Spleen (tissue), 11 donors: Measurements from ENCODE around the gene SPC24. TPM values are rescaled to one million over a fixed set of nuclear protein-coding genes. Genes with fewer than 3 reads are reported as not detected.
A peak's percentile ranks its signal among the peaks of the same experiment; 100 is the strongest.
"Not testable (repeated sequence)": the region's sequence is repeated elsewhere in the genome, so short reads cannot be mapped to it uniquely, and the experiment has no call there.

Experiments
- DNase-seq: peaks from one replicate; pipeline ENCODE4 v3.0.0-alpha.2; 2020
- H3K27ac ChIP-seq, 8 donors: fragments of 200-600 bp; sonication (generic) in 7 of 8; 1 replicate in 4 of 8; 2 replicates in 4 of 8; pipeline versions ENCODE4 v1.5.0 to v1.8.0; 2016 to 2021; ENCODE audit warnings: inconsistent platforms in 4 of 8, mild to moderate bottlenecking in 4 of 8, moderate library complexity in 1 of 8
- H3K27me3 ChIP-seq, 7 donors: fragments of 200-600 bp; sonication (generic) in 6 of 7; replicated peaks in 1 of 7; 1 replicate in 4 of 7; 2 replicates in 3 of 7; pipeline versions ENCODE4 v1.5.0 to v1.8.0; 2016 to 2021; ENCODE audit warnings: inconsistent platforms in 3 of 7, mild to moderate bottlenecking in 1 of 7
- H3K36me3 ChIP-seq, 6 donors: fragments of 200-600 bp; sonication (generic) in 5 of 6; 1 replicate in 4 of 6; 2 replicates in 2 of 6; pipeline versions ENCODE4 v1.5.0 to v1.8.0; 2016 to 2021; ENCODE audit warnings: inconsistent platforms in 2 of 6
- H3K4me1 ChIP-seq, 6 donors: fragments of 200-600 bp; sonication (generic) in 5 of 6; 1 replicate in 3 of 6; 2 replicates in 3 of 6; pipeline versions ENCODE4 v1.5.0 to v1.8.0; 2016 to 2021; ENCODE audit warnings: inconsistent platforms in 3 of 6
- H3K4me3 ChIP-seq, 8 donors: fragments of 200-600 bp; sonication (generic) in 7 of 8; 1 replicate in 4 of 8; 2 replicates in 4 of 8; pipeline versions ENCODE4 v1.5.0 to v1.8.0; 2016 to 2021; ENCODE audit warnings: inconsistent platforms in 4 of 8, mild to moderate bottlenecking in 4 of 8, moderate library complexity in 2 of 8
- H3K9me3 ChIP-seq, 8 donors: fragments of 200-600 bp; sonication (generic) in 7 of 8; 1 replicate in 4 of 8; 2 replicates in 4 of 8; pipeline versions ENCODE4 v1.5.0 to v1.8.0; 2016 to 2021; ENCODE audit warnings: inconsistent platforms in 4 of 8
- POLR2A ChIP-seq, 3 donors: fragments of 450-650 bp; IDR thresholded peaks; one replicate each; pipeline ENCODE4 v1.5.1; 2017; ENCODE audit warnings: antibody characterized with exemption in 3 of 3, mild to moderate bottlenecking in 1 of 3
- POLR2AphosphoS5 ChIP-seq, 3 donors: sonication (generic); formaldehyde crosslinking; IDR thresholded peaks; one replicate each; pipeline ENCODE4 v1.5.1; 2017; ENCODE audit warnings: antibody characterized with exemption in 3 of 3
- WGBS, 5 donors: extraction: QIAGEN DNeasy Blood & Tissue Kit in 3 of 5; methylation state at CpG; one replicate each; pipeline versions ENCODE4 v1.1.5 to v1.1.7; 2013 to 2018; 5-methylcytosine and 5-hydroxymethylcytosine counted together
- intact Hi-C: fragments of 100-400 bp; cut with DNase I; formaldehyde crosslinking; loops from one replicate; pipeline ENCODE4 v1.15.0; 2023; ENCODE audit warnings: low total_unique reads
- polyA plus RNA-seq, 3 donors: library from polyadenylated mRNA; stranded (reverse); fragments of 200-250 nt; gene quantifications; one replicate each; pipeline ENCODE4 v1.2.1, GENCODE V29; 2013
- total RNA-seq, 7 donors: library from RNA; depleted of rRNA in 3 of 7; stranded (reverse); fragments of >200 nt in 3 of 7; fragmentation: NEBNext Ultra II Directional in 4 of 7; extraction: Animal tissue kit (Norgen Biotek cat#: 25700) in 4 of 7; gene quantifications; one replicate each; pipeline versions ENCODE4 v1.1.0 to v1.2.1, GENCODE V29; 2016 to 2021
- TF ChIP-seq, protein P1 (sequence below), 11 experiments: fragments of 200-600 bp in 7 of 11; fragments of 450-650 bp in 4 of 11; sonication (generic) in 4 of 11; IDR thresholded peaks in 8 of 11; conservative IDR thresholded peaks in 3 of 11; 1 replicate in 7 of 11; 2 replicates in 4 of 11; pipeline versions ENCODE4 v1.4.0 to v1.8.0; 2016 to 2021; ENCODE audit warnings: antibody characterized with exemption in 11 of 11, inconsistent platforms in 4 of 11, mild to moderate bottlenecking in 1 of 11
- donor health status: healthy with polysubstance abuse.
- donor health status: DM: no; HTN: no; CAD: no; lungs with moderate emphysema.
- donor health status: DM: no; HTN: no; CAD: no.
- donor health status: Bipolar disorder and iron deficiency.
- donor health status: healthy.
- donor health status: DM: no; HTN: no; CAD: no.
- donor health status: DM: yes; HTN: yes; CAD: no.

Gene SPC24
- total and polyA plus RNA-seq, 10 donors: 1.7 to 9.7 (median 3.7) TPM

- no peak overlapping the region for H3K4me3 ChIP-seq
- no peak for DNase-seq
- TF ChIP-seq POLR2A (IDR thresholded peaks at IDR 0.05): no peak
- TF ChIP-seq, protein P1, sequence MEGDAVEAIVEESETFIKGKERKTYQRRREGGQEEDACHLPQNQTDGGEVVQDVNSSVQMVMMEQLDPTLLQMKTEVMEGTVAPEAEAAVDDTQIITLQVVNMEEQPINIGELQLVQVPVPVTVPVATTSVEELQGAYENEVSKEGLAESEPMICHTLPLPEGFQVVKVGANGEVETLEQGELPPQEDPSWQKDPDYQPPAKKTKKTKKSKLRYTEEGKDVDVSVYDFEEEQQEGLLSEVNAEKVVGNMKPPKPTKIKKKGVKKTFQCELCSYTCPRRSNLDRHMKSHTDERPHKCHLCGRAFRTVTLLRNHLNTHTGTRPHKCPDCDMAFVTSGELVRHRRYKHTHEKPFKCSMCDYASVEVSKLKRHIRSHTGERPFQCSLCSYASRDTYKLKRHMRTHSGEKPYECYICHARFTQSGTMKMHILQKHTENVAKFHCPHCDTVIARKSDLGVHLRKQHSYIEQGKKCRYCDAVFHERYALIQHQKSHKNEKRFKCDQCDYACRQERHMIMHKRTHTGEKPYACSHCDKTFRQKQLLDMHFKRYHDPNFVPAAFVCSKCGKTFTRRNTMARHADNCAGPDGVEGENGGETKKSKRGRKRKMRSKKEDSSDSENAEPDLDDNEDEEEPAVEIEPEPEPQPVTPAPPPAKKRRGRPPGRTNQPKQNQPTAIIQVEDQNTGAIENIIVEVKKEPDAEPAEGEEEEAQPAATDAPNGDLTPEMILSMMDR (IDR thresholded peaks at IDR 0.05 in 8 of 11, conservative IDR thresholded peaks at IDR 0.05 in 3 of 11): no peak
- no peak for TF ChIP-seq POLR2AphosphoS5 (IDR thresholded peaks at IDR 0.05)
- intact Hi-C loops: loop anchor here (5.0 kb wide), 1 partner anchor 94 kb away; no protein-coding TSS in a partner anchor
- WGBS, 5 donors: 70 to 83% (median 81%) methylated on average over 7 of the region's 7 CpGs
- peaks cover 6 to 18% (median 12%) of the 10 kb centered on the region in 6 donors for H3K4me1 ChIP-seq
- H3K27ac ChIP-seq: peak overlapping the region in 7 of 8 donors; percentile 4 to 75 (median 44)
- H3K27me3 ChIP-seq: peaks cover 0 to 2% (median 0%) of the 10 kb centered on the region in 7 donors
- peaks cover 0 to 83% (median 49%) of the 10 kb centered on the region in 6 donors for H3K36me3 ChIP-seq
- no peaks in the 10 kb centered on the region for H3K9me3 ChIP-seq
Observed at GRCh38 chr19:11131471-11131870, 24.1 kb downstream of the SPC24 start.

DNA sequence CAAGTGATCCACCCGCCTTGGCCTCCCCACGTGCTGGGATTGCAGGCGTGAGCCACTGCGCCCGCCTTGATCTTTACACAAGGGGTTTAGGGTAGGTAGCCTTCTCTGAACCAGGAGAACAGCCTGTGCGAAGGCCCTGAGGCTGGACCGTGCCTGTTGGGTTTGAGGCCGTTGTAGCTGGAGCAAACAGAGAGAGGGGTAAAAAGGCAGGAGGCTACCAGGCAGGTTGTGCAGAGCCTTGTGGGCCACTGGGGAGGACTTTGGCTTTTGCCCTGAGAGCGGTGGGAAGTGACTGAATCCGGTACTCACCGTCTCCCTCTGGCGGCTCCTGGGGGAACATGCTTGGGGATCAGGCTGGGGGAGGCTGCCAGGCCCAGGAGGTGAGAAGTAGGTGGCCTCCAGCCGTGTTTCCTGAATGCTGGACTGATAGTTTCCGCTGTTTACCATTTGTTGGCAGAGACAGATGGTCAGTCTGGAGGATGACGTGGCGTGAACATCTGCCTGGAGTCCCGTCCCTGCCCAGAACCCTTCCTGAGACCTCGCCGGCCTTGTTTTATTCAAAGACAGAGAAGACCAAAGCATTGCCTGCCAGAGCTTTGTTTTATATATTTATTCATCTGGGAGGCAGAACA lies 24.6 kb downstream of the SPC24 start:
- DNase-seq: peak; percentile 93
- H3K4me3 ChIP-seq: no peak overlapping the region
- no peaks in the 10 kb centered on the region for H3K9me3 ChIP-seq
- 46 to 55% (median 48%) methylated on average over 17 to 19 of the region's 19 CpGs for WGBS, 5 donors
- TF ChIP-seq, protein P1 (IDR thresholded peaks at IDR 0.05 in 8 of 11, conservative IDR thresholded peaks at IDR 0.05 in 3 of 11): peak; percentile 83 to 96 (median 94)
- TF ChIP-seq POLR2A (IDR thresholded peaks at IDR 0.05): no peak
- peak; percentile 36 to 79 (median 76) for TF ChIP-seq POLR2AphosphoS5 (IDR thresholded peaks at IDR 0.05)
- H3K36me3 ChIP-seq: peaks cover 0 to 87% (median 49%) of the 10 kb centered on the region in 6 donors
- H3K27ac ChIP-seq: peak overlapping the region; percentile 4 to 75 (median 38)
- peaks cover 6 to 22% (median 17%) of the 10 kb centered on the region in 6 donors for H3K4me1 ChIP-seq
- H3K27me3 ChIP-seq: no peaks in the 10 kb centered on the region
- intact Hi-C loops: loop anchor here (5.0 kb wide), 1 partner anchor 94 kb away; no protein-coding TSS in a partner anchor

- TF ChIP-seq POLR2A (IDR thresholded peaks at IDR 0.05) (no peak), POLR2AphosphoS5 (IDR thresholded peaks at IDR 0.05) (no peak)
- TF ChIP-seq, protein P1 (IDR thresholded peaks at IDR 0.05 in 8 of 11, conservative IDR thresholded peaks at IDR 0.05 in 3 of 11): no peak
- Histone ChIP-seq H3K27ac (peak overlapping the region in 1 of 8 donors; percentile 7), H3K27me3 (no peaks in the 10 kb centered on the region), H3K9me3 (no peaks in the 10 kb centered on the region), H3K36me3 (peaks cover 0 to 99% (median 71%) of the 10 kb centered on the region in 6 donors), H3K4me3 (no peak overlapping the region), H3K4me1 (peaks cover 6 to 24% (median 18%) of the 10 kb centered on the region in 6 donors)
- no peak for DNase-seq
- 89 to 96% (median 93%) methylated on average over 15 of the region's 15 CpGs for WGBS, 5 donors
- intact Hi-C loops: loop anchor here (5.0 kb wide), 1 partner anchor 74 kb away; no protein-coding TSS in a partner anchor
Observed at GRCh38 chr19:11127905-11128304, 27.7 kb downstream of the SPC24 start.

GRCh38 chr19:11125994-11126685 lies 29.4 kb downstream of the SPC24 start:
- Histone ChIP-seq H3K4me3 (no peak overlapping the region), H3K27ac (no peak overlapping the region), H3K27me3 (no peaks in the 10 kb centered on the region), H3K4me1 (peaks cover 6 to 21% (median 16%) of the 10 kb centered on the region in 6 donors), H3K36me3 (peaks cover 0 to 99% (median 68%) of the 10 kb centered on the region in 6 donors), H3K9me3 (no peaks in the 10 kb centered on the region)
- DNase-seq: peak; percentile 93
- TF ChIP-seq POLR2A (IDR thresholded peaks at IDR 0.05) (no peak), POLR2AphosphoS5 (IDR thresholded peaks at IDR 0.05) (peak in 2 of 3 donors; percentile 14 to 19)
- TF ChIP-seq, protein P1 (IDR thresholded peaks at IDR 0.05 in 8 of 11, conservative IDR thresholded peaks at IDR 0.05 in 3 of 11): peak; percentile 21 to 85 (median 76)
- intact Hi-C loops: loop anchor here (5.0 kb wide), 1 partner anchor 76 kb away; no protein-coding TSS in a partner anchor
- 57 to 68% (median 63%) methylated on average over 11 of the region's 11 CpGs for WGBS, 5 donors

- H3K36me3 ChIP-seq: peaks cover 0 to 99% (median 65%) of the 10 kb centered on the region in 6 donors
- H3K4me1 ChIP-seq, H3K9me3 ChIP-seq, DNase-seq, H3K27me3 ChIP-seq, H3K4me3 ChIP-seq, intact Hi-C loops, H3K27ac ChIP-seq: not testable (repeated sequence)
- 96 to 100% (median 98%) methylated on average over 4 of the region's 4 CpGs for WGBS, 5 donors
Observed at GRCh38 chr19:11124157-11124556, 31.4 kb downstream of the SPC24 start.
